ENCODE measurements around the gene OTOP3. TPM values are rescaled to one million over a fixed set of nuclear protein-coding genes. Genes with fewer than 3 reads are reported as not detected.

The OTOP3 gene
- total and polyA plus RNA-seq, 8 donors: 0.18 to 2.6 TPM; not detected in 6

GRCh38 chr17:74972107-74972972, 36.6 kb downstream of the OTOP3 start, which contains the start of gene HID1:
Gene HID1 (minus strand): TSS chr17:74972759. CDS start chr17:74972656, 103 bp downstream.
- Histone ChIP-seq H3K27me3 (peaks cover 0 to 50% (median 12%) of the 10 kb centered on the region in 3 donors), H3K4me3 (peak within 1 kb of the TSS; percentile 58 to 85 (median 70)), H3K27ac (peak within 1 kb of the TSS; percentile 87 to 99 (median 91)), H3K4me1 (peaks cover 27 to 77% (median 63%) of the 10 kb centered on the region in 4 donors), H3K36me3 (no peaks in the 10 kb centered on the region), H3K9me3 (no peaks in the 10 kb centered on the region)
- WGBS, 5 donors: 1 to 4% (median 1%) methylated on average over 40 to 95 of the region's 95 CpGs
- peak; percentile 91 for DNase-seq
- no peak for TF ChIP-seq POLR2A (IDR thresholded peaks at IDR 0.05)
- no peak for TF ChIP-seq EP300 (IDR thresholded peaks at IDR 0.05)
- peak in 2 of 3 donors; percentile 71 to 72 for TF ChIP-seq POLR2AphosphoS5 (IDR thresholded peaks at IDR 0.05)
- TF ChIP-seq CTCF (IDR thresholded peaks at IDR 0.05): no peak
- intact Hi-C loops (cut with DNase I; ENCODE audit: low total_unique reads): no loop called here

- Histone ChIP-seq H3K4me1 (peaks cover 26 to 77% (median 61%) of the 10 kb centered on the region in 4 donors), H3K27ac (peak overlapping the region; percentile 84 to 95 (median 90)), H3K36me3 (no peaks in the 10 kb centered on the region), H3K27me3 (peaks cover 0 to 50% (median 12%) of the 10 kb centered on the region in 3 donors), H3K4me3 (peak overlapping the region; percentile 58 to 85 (median 70)), H3K9me3 (no peaks in the 10 kb centered on the region)
- intact Hi-C loops (cut with DNase I; ENCODE audit: low total_unique reads): no loop called here
- no peak for DNase-seq
- WGBS, 5 donors: 18 to 29% (median 23%) methylated on average over 17 of the region's 17 CpGs
- TF ChIP-seq CTCF (IDR thresholded peaks at IDR 0.05) (no peak), POLR2AphosphoS5 (IDR thresholded peaks at IDR 0.05) (no peak), EP300 (IDR thresholded peaks at IDR 0.05) (no peak), POLR2A (IDR thresholded peaks at IDR 0.05) (no peak)
Observed at GRCh38 chr17:74972973-74973328, 37.3 kb downstream of the OTOP3 start.

GRCh38 chr17:74975943-74976342, 40.2 kb downstream of the OTOP3 start:
- Histone ChIP-seq H3K27ac (peak overlapping the region in 1 of 5 donors; percentile 86), H3K4me3 (no peak overlapping the region), H3K4me1 (peaks cover 7 to 48% (median 33%) of the 10 kb centered on the region in 4 donors), H3K9me3 (no peaks in the 10 kb centered on the region), H3K36me3 (no peaks in the 10 kb centered on the region), H3K27me3 (peaks cover 0 to 44% (median 12%) of the 10 kb centered on the region in 3 donors)
- 53 to 66% (median 59%) methylated on average over 4 of the region's 4 CpGs for WGBS, 5 donors
- TF ChIP-seq POLR2A (IDR thresholded peaks at IDR 0.05) (no peak), EP300 (IDR thresholded peaks at IDR 0.05) (no peak), POLR2AphosphoS5 (IDR thresholded peaks at IDR 0.05) (no peak), CTCF (IDR thresholded peaks at IDR 0.05) (no peak)
- intact Hi-C loops (cut with DNase I; ENCODE audit: low total_unique reads): no loop called here
- DNase-seq: no peak

GRCh38 chr17:74977802-74978201, 42.1 kb downstream of the OTOP3 start:
- TF ChIP-seq EP300 (IDR thresholded peaks at IDR 0.05): no peak
- TF ChIP-seq CTCF (IDR thresholded peaks at IDR 0.05): no peak
- no peak for TF ChIP-seq POLR2AphosphoS5 (IDR thresholded peaks at IDR 0.05)
- TF ChIP-seq POLR2A (IDR thresholded peaks at IDR 0.05): no peak
- WGBS, 5 donors: 94 to 97% (median 94%) methylated on average over 3 of the region's 3 CpGs
- Histone ChIP-seq H3K27ac (no peak overlapping the region), H3K27me3 (peaks cover 0 to 25% (median 3%) of the 10 kb centered on the region in 3 donors), H3K4me1 (peaks cover 18 to 47% (median 32%) of the 10 kb centered on the region in 4 donors), H3K4me3 (no peak overlapping the region), H3K9me3 (no peaks in the 10 kb centered on the region), H3K36me3 (no peaks in the 10 kb centered on the region)
- intact Hi-C loops (cut with DNase I; ENCODE audit: low total_unique reads): no loop called here
- no peak for DNase-seq
